ENCODE measurements around the gene SHOC2. TPM values are rescaled to one million over a fixed set of nuclear protein-coding genes. Genes with fewer than 3 reads are reported as not detected.

The SHOC2 gene
- total and polyA plus RNA-seq, 7 donors, result 21.4 to 74.5 (median 52.5) TPM

DNA sequence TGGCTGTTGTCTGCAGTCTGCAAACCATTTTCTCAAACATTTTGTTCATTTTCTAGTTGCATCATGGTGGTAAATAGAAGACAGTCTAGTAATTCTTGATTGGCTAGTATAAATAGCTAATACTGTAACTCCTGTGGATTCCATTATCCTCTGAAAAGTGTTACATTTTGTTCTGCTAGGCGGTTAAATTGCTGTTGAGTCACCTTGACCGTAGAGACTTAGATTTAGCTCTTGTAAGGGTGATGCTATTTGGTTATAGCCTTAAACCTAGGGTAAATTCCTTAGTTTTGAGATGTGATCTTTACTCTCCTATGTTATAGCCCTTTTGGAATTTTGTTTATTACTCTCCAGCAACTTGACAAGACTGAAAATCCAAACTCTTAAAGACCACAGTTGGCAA lies 58.8 kb downstream of the SHOC2 start:
- no peak for DNase-seq
- no peaks in the 10 kb centered on the region for H3K36me3 ChIP-seq
- no peaks in the 10 kb centered on the region for H3K9me3 ChIP-seq
- peaks cover 0 to 15% (median 2%) of the 10 kb centered on the region in 4 donors for H3K4me1 ChIP-seq
- WGBS, 2 donors, result 94 to 97% methylated on average over 2 of the region's 2 CpGs
- intact Hi-C loops (cut with DNase I), result no loop called here
- TF ChIP-seq POLR2A (IDR thresholded peaks at IDR 0.05), result no peak
- TF ChIP-seq EP300 (IDR thresholded peaks at IDR 0.05), result no peak
- no peak for TF ChIP-seq POLR2AphosphoS5 (IDR thresholded peaks at IDR 0.05)
- no peak overlapping the region for H3K4me3 ChIP-seq
- H3K27me3 ChIP-seq, result no peaks in the 10 kb centered on the region
- no peak overlapping the region for H3K27ac ChIP-seq

DNA sequence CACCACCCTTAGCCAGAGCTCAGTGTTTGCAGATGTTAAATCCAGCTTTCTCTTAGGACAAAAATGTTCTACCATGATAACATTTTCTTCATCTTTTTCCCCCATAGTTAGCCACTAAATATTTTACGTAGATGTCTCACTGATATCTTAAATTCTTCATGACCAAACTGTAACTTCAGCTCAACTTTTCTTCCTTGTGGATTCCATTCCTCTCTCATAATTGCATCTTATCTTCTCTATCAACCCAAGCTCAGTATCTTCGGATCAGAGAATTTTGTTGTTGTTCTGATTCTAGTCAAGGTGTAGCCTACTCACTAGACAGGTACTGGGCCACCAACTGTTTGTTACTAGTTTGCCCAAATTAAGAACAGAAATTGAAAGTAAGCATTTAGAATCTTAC lies 60.2 kb downstream of the SHOC2 start:
- intact Hi-C loops (cut with DNase I), result no loop called here
- WGBS, 2 donors, result 98% methylated on average over 2 of the region's 2 CpGs
- H3K27ac ChIP-seq, result no peak overlapping the region
- H3K36me3 ChIP-seq, result no peaks in the 10 kb centered on the region
- H3K9me3 ChIP-seq, result no peaks in the 10 kb centered on the region
- DNase-seq, result no peak
- no peak overlapping the region for H3K4me3 ChIP-seq
- no peaks in the 10 kb centered on the region for H3K27me3 ChIP-seq
- peaks cover 0 to 15% (median 4%) of the 10 kb centered on the region in 4 donors for H3K4me1 ChIP-seq
- no peak for TF ChIP-seq EP300 (IDR thresholded peaks at IDR 0.05)

DNA sequence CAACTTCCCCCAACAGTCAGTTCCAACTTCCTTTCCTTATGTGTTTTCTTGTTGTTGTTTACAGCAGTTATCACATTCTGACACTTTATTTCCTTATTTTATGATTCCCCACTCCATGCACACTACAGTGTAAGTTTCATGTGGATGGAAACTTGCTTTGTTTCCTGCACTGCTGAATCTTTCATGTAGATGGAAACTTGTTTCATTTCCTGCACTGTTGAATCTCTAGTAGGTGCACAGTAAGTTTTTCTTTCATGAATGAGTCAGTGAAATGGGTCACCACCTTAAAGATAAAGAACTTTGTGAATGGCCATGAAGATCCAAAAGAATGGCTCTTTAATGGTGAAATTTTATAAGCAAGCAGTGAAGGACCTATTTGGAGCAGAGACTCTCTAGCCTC lies 61.4 kb downstream of the SHOC2 start:
- Histone ChIP-seq H3K27ac (no peak overlapping the region), H3K4me1 (peaks cover 0 to 15% (median 6%) of the 10 kb centered on the region in 4 donors), H3K9me3 (no peaks in the 10 kb centered on the region), H3K36me3 (no peaks in the 10 kb centered on the region), H3K4me3 (no peak overlapping the region), H3K27me3 (no peaks in the 10 kb centered on the region)
- intact Hi-C loops (cut with DNase I), result no loop called here
- TF ChIP-seq EP300 (IDR thresholded peaks at IDR 0.05) (no peak), POLR2AphosphoS5 (IDR thresholded peaks at IDR 0.05) (no peak), POLR2A (IDR thresholded peaks at IDR 0.05) (no peak)
- TF ChIP-seq, protein P1, sequence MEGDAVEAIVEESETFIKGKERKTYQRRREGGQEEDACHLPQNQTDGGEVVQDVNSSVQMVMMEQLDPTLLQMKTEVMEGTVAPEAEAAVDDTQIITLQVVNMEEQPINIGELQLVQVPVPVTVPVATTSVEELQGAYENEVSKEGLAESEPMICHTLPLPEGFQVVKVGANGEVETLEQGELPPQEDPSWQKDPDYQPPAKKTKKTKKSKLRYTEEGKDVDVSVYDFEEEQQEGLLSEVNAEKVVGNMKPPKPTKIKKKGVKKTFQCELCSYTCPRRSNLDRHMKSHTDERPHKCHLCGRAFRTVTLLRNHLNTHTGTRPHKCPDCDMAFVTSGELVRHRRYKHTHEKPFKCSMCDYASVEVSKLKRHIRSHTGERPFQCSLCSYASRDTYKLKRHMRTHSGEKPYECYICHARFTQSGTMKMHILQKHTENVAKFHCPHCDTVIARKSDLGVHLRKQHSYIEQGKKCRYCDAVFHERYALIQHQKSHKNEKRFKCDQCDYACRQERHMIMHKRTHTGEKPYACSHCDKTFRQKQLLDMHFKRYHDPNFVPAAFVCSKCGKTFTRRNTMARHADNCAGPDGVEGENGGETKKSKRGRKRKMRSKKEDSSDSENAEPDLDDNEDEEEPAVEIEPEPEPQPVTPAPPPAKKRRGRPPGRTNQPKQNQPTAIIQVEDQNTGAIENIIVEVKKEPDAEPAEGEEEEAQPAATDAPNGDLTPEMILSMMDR (IDR thresholded peaks at IDR 0.05), result no peak
- DNase-seq, result no peak

DNA sequence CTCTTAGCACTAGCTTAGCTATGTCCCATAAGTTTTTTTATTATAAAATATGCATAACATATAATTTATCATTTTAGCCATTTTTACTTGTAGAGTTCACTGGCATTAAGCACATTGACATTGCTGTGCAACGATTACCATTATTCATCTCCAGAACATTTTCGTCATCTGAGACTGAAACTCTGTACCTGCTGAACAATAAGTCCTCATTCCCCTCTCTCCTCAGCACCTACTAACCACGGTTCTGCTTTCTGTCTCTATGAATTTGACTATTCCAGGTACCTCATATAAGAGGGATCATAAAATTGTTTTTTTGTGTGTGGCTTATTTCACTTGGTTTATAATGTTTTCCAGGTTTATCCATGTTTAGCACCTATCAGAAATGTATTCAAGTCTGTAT lies 64.1 kb downstream of the SHOC2 start:
- H3K27ac ChIP-seq, result no peak overlapping the region
- DNase-seq, result no peak
- intact Hi-C loops (cut with DNase I), result no loop called here
- WGBS, 2 donors, result 86 to 95% methylated on average over 3 of the region's 3 CpGs
- H3K4me1 ChIP-seq, result peaks cover 0 to 8% (median 1%) of the 10 kb centered on the region in 4 donors
- no peaks in the 10 kb centered on the region for H3K36me3 ChIP-seq
- TF ChIP-seq POLR2A (IDR thresholded peaks at IDR 0.05), result no peak
- TF ChIP-seq EP300 (IDR thresholded peaks at IDR 0.05), result no peak
- no peak for TF ChIP-seq POLR2AphosphoS5 (IDR thresholded peaks at IDR 0.05)
- TF ChIP-seq, protein P1 (IDR thresholded peaks at IDR 0.05), result no peak
- H3K9me3 ChIP-seq, result no peaks in the 10 kb centered on the region
- H3K4me3 ChIP-seq, result no peak overlapping the region
- H3K27me3 ChIP-seq, result no peaks in the 10 kb centered on the region

DNA sequence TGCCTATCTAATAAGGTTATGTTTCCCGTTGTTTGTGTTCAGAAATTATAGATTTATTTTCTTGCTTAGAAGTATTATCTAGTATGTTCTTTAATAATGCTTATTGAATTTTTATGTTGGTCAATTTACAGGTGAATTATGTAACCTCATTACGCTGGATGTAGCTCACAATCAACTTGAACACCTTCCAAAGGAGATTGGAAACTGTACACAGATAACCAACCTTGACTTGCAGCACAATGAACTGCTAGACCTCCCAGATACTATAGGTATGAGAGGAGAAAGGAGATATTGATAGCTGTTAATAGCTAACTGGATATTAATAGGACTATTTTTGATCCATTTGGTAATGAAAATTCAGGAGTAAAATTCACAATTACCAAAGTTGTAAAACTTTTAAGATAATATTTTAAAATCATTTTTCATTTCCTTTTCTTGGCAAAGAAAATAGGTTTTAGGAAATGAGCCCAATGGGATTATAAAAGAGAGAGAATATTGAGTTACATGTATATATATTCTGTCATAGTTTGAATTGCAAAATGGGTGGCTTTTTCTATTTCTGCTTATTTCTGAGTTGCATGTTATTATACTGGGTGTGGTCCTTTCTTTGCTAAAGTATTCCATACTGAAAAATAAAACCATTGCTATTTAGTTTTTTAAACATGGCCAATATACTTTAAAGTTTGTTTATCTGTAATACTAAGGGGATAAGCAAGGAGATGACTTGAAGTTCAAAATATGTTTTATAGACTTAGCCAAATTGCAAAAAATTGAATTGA lies 66.3 kb downstream of the SHOC2 start:
- intact Hi-C loops (cut with DNase I), result no loop called here
- TF ChIP-seq POLR2A (IDR thresholded peaks at IDR 0.05) (no peak), POLR2AphosphoS5 (IDR thresholded peaks at IDR 0.05) (no peak), EP300 (IDR thresholded peaks at IDR 0.05) (no peak)
- TF ChIP-seq, protein P1 (IDR thresholded peaks at IDR 0.05), result no peak
- Histone ChIP-seq H3K9me3 (no peaks in the 10 kb centered on the region), H3K27me3 (no peaks in the 10 kb centered on the region), H3K4me1 (peaks cover 0 to 8% (median 0%) of the 10 kb centered on the region in 4 donors), H3K27ac (no peak overlapping the region), H3K36me3 (no peaks in the 10 kb centered on the region), H3K4me3 (no peak overlapping the region)
- DNase-seq, result no peak
- WGBS, 2 donors, result 91% methylated on average over 2 of the region's 2 CpGs
